ENCODE measurements around the gene SOS2. TPM values are rescaled to one million over a fixed set of nuclear protein-coding genes. Genes with fewer than 3 reads are reported as not detected.

Gene SOS2
- total and polyA plus RNA-seq, 4 donors, result 3.1 to 20.1 (median 9.1) TPM

GRCh38 chr14:50229681-50230080 is 1.7 kb downstream of the SOS2 start:
- H3K27me3 ChIP-seq (ENCODE audit: control insufficient read depth in 4 of 4, insufficient read depth in 4 of 4, low read length in 3 of 4), result no peaks in the 10 kb centered on the region
- no peaks in the 10 kb centered on the region for H3K36me3 ChIP-seq (ENCODE audit: control insufficient read depth in 4 of 4, insufficient read depth in 3 of 4, low read depth in 1 of 4, low read length in 3 of 4)
- H3K9ac ChIP-seq (ENCODE audit: low read depth in 1 of 2, low read length in 2 of 2), result peak overlapping the region in 1 of 2 donors; percentile 92
- TF ChIP-seq SP1 (IDR thresholded peaks at IDR 0.05) (no peak), RAD21 (IDR thresholded peaks at IDR 0.05) (no peak), FOXA2 (IDR thresholded peaks at IDR 0.05) (no peak), EGR1 (IDR thresholded peaks at IDR 0.05; ENCODE audit: low read depth in 2 of 2) (no peak), ZBTB33 (IDR thresholded peaks at IDR 0.05) (no peak), JUND (IDR thresholded peaks at IDR 0.05) (no peak)
- peak overlapping the region in 2 of 3 donors; percentile 1 to 94 for H3K4me3 ChIP-seq (ENCODE audit: low read depth in 1 of 3, low read length in 3 of 3)
- WGBS, result 37% methylated on average over 2 of the region's 2 CpGs
- no peaks in the 10 kb centered on the region for H3K9me3 ChIP-seq (ENCODE audit: control insufficient read depth in 4 of 4, low read length in 3 of 4)
- peaks cover 11 to 28% (median 21%) of the 10 kb centered on the region in 4 donors for H3K4me1 ChIP-seq (ENCODE audit: control insufficient read depth in 4 of 4, insufficient read depth in 4 of 4, low read length in 3 of 4)
- no peak overlapping the region for H3K27ac ChIP-seq (ENCODE audit: low read depth in 1 of 2, low read length in 2 of 2)
- DNase-seq (ENCODE audit: low spot score), result no peak

GRCh38 chr14:50228313-50228712 is 3.1 kb downstream of the SOS2 start:
- DNase-seq (ENCODE audit: low spot score), result no peak
- H3K4me1 ChIP-seq (ENCODE audit: control insufficient read depth in 4 of 4, insufficient read depth in 4 of 4, low read length in 3 of 4), result peaks cover 9 to 28% (median 21%) of the 10 kb centered on the region in 4 donors

GRCh38 chr14:50225974-50226297 is 5.4 kb downstream of the SOS2 start:
- Histone ChIP-seq H3K9me3 (ENCODE audit: control insufficient read depth in 4 of 4, low read length in 3 of 4) (no peaks in the 10 kb centered on the region), H3K27me3 (ENCODE audit: control insufficient read depth in 4 of 4, insufficient read depth in 4 of 4, low read length in 3 of 4) (no peaks in the 10 kb centered on the region), H3K9ac (ENCODE audit: low read depth in 1 of 2, low read length in 2 of 2) (no peak overlapping the region), H3K4me1 (ENCODE audit: control insufficient read depth in 4 of 4, insufficient read depth in 4 of 4, low read length in 3 of 4) (peaks cover 9 to 27% (median 21%) of the 10 kb centered on the region in 4 donors), H3K4me3 (ENCODE audit: low read depth in 1 of 3, low read length in 3 of 3) (no peak overlapping the region), H3K27ac (ENCODE audit: low read depth in 1 of 2, low read length in 2 of 2) (peak overlapping the region; percentile 39), H3K36me3 (ENCODE audit: control insufficient read depth in 4 of 4, insufficient read depth in 3 of 4, low read depth in 1 of 4, low read length in 3 of 4) (no peaks in the 10 kb centered on the region)
- 75% methylated on average over 5 of the region's 5 CpGs for WGBS
- TF ChIP-seq RAD21 (IDR thresholded peaks at IDR 0.05), result no peak
- TF ChIP-seq SP1 (IDR thresholded peaks at IDR 0.05), result no peak
- no peak for TF ChIP-seq JUND (IDR thresholded peaks at IDR 0.05)
- TF ChIP-seq GABPA (IDR thresholded peaks at IDR 0.05 in 1 of 2, conservative IDR thresholded peaks at IDR 0.05 in 1 of 2), result no peak
- no peak for TF ChIP-seq HNF4G (IDR thresholded peaks at IDR 0.05)
- no peak for TF ChIP-seq FOXA1 (IDR thresholded peaks at IDR 0.05)
- no peak for TF ChIP-seq TAF1 (conservative IDR thresholded peaks at IDR 0.05)
- TF ChIP-seq EGR1 (IDR thresholded peaks at IDR 0.05; ENCODE audit: low read depth in 2 of 2), result no peak
- TF ChIP-seq NR2F2 (IDR thresholded peaks at IDR 0.05), result no peak
- no peak for TF ChIP-seq REST (IDR thresholded peaks at IDR 0.05)
- no peak for DNase-seq (ENCODE audit: low spot score)

More at GRCh38 chr14:50228313-50228712, 3.1 kb downstream of the SOS2 start:
- Histone ChIP-seq H3K27ac (ENCODE audit: low read depth in 1 of 2, low read length in 2 of 2) (no peak overlapping the region), H3K9me3 (ENCODE audit: control insufficient read depth in 4 of 4, low read length in 3 of 4) (no peaks in the 10 kb centered on the region), H3K9ac (ENCODE audit: low read depth in 1 of 2, low read length in 2 of 2) (no peak overlapping the region), H3K27me3 (ENCODE audit: control insufficient read depth in 4 of 4, insufficient read depth in 4 of 4, low read length in 3 of 4) (no peaks in the 10 kb centered on the region), H3K36me3 (ENCODE audit: control insufficient read depth in 4 of 4, insufficient read depth in 3 of 4, low read depth in 1 of 4, low read length in 3 of 4) (no peaks in the 10 kb centered on the region), H3K4me3 (ENCODE audit: low read depth in 1 of 3, low read length in 3 of 3) (no peak overlapping the region)
- 99% methylated on average over 2 of the region's 2 CpGs for WGBS
- no peak for TF ChIP-seq SP1 (IDR thresholded peaks at IDR 0.05)
- TF ChIP-seq ATF3 (IDR thresholded peaks at IDR 0.05), result no peak
- no peak for TF ChIP-seq RAD21 (IDR thresholded peaks at IDR 0.05)
- TF ChIP-seq YY1 (IDR thresholded peaks at IDR 0.05), result no peak
- TF ChIP-seq FOXA2 (IDR thresholded peaks at IDR 0.05), result no peak
- TF ChIP-seq HNF4G (IDR thresholded peaks at IDR 0.05), result no peak
